SK-N-SH (cell line): Measurements from ENCODE around the gene MRPS23. TPM values are rescaled to one million over a fixed set of nuclear protein-coding genes. Genes with fewer than 3 reads are reported as not detected.

ENCODE experiments used
- CTCF ChIA-PET: fragments of 300-600, 350-600 bp; formaldehyde crosslinking; extraction: SDS; loops from one replicate; lab custom pipeline; 2021; lab: Yijun Ruan, JAX
- POLR2A ChIA-PET: fragments of 350-600 bp; sonication (Branson Sonifier 250); formaldehyde crosslinking; extraction: SDS; loops from one replicate; lab custom pipeline; 2020; ENCODE audit warnings: antibody characterized with exemption, inconsistent platforms; lab: Yijun Ruan, JAX
- DNase-seq: peaks from one replicate; pipeline ENCODE4 v3.0.0; 2012
- H2AFZ ChIP-seq: fragments of 200-600 bp; sonication (generic); 2 replicates; pipeline ENCODE4 v1.8.1; 2016; ENCODE audit warnings: antibody characterized with exemption, mild to moderate bottlenecking, low read depth
- H3F3A ChIP-seq: fragments of 200-600 bp; sonication (generic); replicated peaks from 2 replicates; pipeline ENCODE3; 2016; ENCODE audit warnings: antibody characterized with exemption, mild to moderate bottlenecking; ENCODE audit not compliant: insufficient read depth
- H3K27ac ChIP-seq, 2 experiments: fragments of 200-500 bp in 1 of 2; fragments of 200-600 bp in 1 of 2; sonication (Bioruptor generic) in 1 of 2; sonication (generic), shearing (Covaris generic) in 1 of 2; 2 replicates each; pipeline versions ENCODE4 v1.5.1 to v1.6.1; 2014 to 2016; ENCODE audit warnings: low read depth in 2 of 2, inconsistent platforms in 1 of 2, low read length in 1 of 2, mild to moderate bottlenecking in 1 of 2, mixed read lengths in 1 of 2
- H3K27me3 ChIP-seq: fragments of 200-600 bp; sonication (generic), shearing (Covaris generic); 2 replicates; pipeline ENCODE4 v1.6.1; 2016; ENCODE audit warnings: mixed run types; ENCODE audit not compliant: insufficient read depth
- H3K36me3 ChIP-seq, 2 experiments: fragments of 200-500 bp in 1 of 2; fragments of 200-600 bp in 1 of 2; sonication (Bioruptor generic) in 1 of 2; sonication (generic) in 1 of 2; replicated peaks in 1 of 2; 2 replicates each; pipeline versions ENCODE3 to v1.5.1; 2014 to 2016; ENCODE audit warnings: low read length in 1 of 2, mild to moderate bottlenecking in 1 of 2; ENCODE audit not compliant: insufficient read depth in 2 of 2, control insufficient read depth in 1 of 2
- H3K4me1 ChIP-seq, 2 experiments: fragments of 200-500 bp in 1 of 2; fragments of 200-600 bp in 1 of 2; sonication (Bioruptor generic) in 1 of 2; sonication (generic), shearing (Covaris generic) in 1 of 2; 2 replicates each; pipeline versions ENCODE4 v1.5.1 to v1.6.1; 2014 to 2016; ENCODE audit warnings: low read depth in 1 of 2, low read length in 1 of 2, mixed run types in 1 of 2; ENCODE audit not compliant: insufficient read depth in 2 of 2, control insufficient read depth in 1 of 2
- H3K4me2 ChIP-seq: fragments of 200-600 bp; sonication (generic), shearing (Covaris generic); 2 replicates; pipeline ENCODE4 v1.6.1; 2017; ENCODE audit warnings: mixed run types
- H3K4me3 ChIP-seq, 2 experiments: fragments of 200-500 bp in 1 of 2; fragments of 200-600 bp in 1 of 2; sonication (Bioruptor generic) in 1 of 2; sonication (generic), shearing (Covaris generic) in 1 of 2; 2 replicates each; pipeline versions ENCODE4 v1.5.1 to v1.8.1; 2014 to 2016; ENCODE audit warnings: low read depth in 2 of 2, inconsistent platforms in 1 of 2, low read length in 1 of 2, mild to moderate bottlenecking in 1 of 2, mixed read lengths in 1 of 2, moderate library complexity in 1 of 2
- H3K79me2 ChIP-seq: fragments of 200-600 bp; sonication (generic); 2 replicates; pipeline ENCODE4 v1.8.1; 2017; ENCODE audit warnings: mild to moderate bottlenecking; ENCODE audit not compliant: insufficient read depth
- H3K9ac ChIP-seq: fragments of 200-600 bp; sonication (generic); 2 replicates; pipeline ENCODE4 v1.6.1; 2017; ENCODE audit warnings: mixed run types
- H3K9me2 ChIP-seq: fragments of 200-600 bp; sonication (generic); 2 replicates; pipeline ENCODE4 v1.6.1; 2017; ENCODE audit warnings: mixed run types
- H3K9me3 ChIP-seq: fragments of 200-600 bp; sonication (generic); 2 replicates; pipeline ENCODE4 v1.6.1; 2017; ENCODE audit warnings: mixed run types, mild to moderate bottlenecking, moderate library complexity
- H4K20me1 ChIP-seq: fragments of 200-600 bp; sonication (generic); 2 replicates; pipeline ENCODE4 v1.6.1; 2017; ENCODE audit warnings: mild to moderate bottlenecking, mixed run types; ENCODE audit not compliant: insufficient read depth
- CHD2 ChIP-seq: fragments of 150-350 bp; IDR thresholded peaks from 2 replicates; pipeline ENCODE4 v1.6.1; 2018; ENCODE audit warnings: low read length; ENCODE audit not compliant: partially characterized antibody
- ELF1 ChIP-seq: IDR thresholded peaks from 2 replicates; pipeline ENCODE4 v1.4.0; 2012
- EP300 ChIP-seq, 2 experiments: IDR thresholded peaks; 2 replicates each; pipeline versions ENCODE4 v1.4.0 to v1.6.1; 2012; ENCODE audit warnings: borderline replicate concordance in 1 of 2, low read depth in 1 of 2, low read length in 1 of 2
- FOSL2 ChIP-seq: IDR thresholded peaks from 2 replicates; pipeline ENCODE4 v1.4.0; 2012; ENCODE audit warnings: low read depth, mild to moderate bottlenecking, moderate library complexity, borderline replicate concordance
- FOXJ3 ChIP-seq: sonication (generic); formaldehyde crosslinking; IDR thresholded peaks from 2 replicates; pipeline ENCODE4 v1.5.1; 2020; ENCODE audit warnings: mild to moderate bottlenecking, missing genetic modification reagents
- GABPA ChIP-seq: IDR thresholded peaks from 2 replicates; pipeline ENCODE4 v1.4.0; 2012; ENCODE audit warnings: low read depth, mild to moderate bottlenecking
- GATA2 ChIP-seq: sonication (generic); formaldehyde crosslinking; IDR thresholded peaks from 2 replicates; pipeline ENCODE4 v1.5.0; 2020; ENCODE audit warnings: mild to moderate bottlenecking, missing genetic modification reagents
- JUND ChIP-seq: IDR thresholded peaks from 2 replicates; pipeline ENCODE4 v1.4.0; 2012
- MEF2A ChIP-seq: IDR thresholded peaks from 2 replicates; pipeline ENCODE4 v1.4.0; 2012; ENCODE audit warnings: low read depth, borderline replicate concordance
- MXI1 ChIP-seq: IDR thresholded peaks from 2 replicates; pipeline ENCODE4 v1.6.1; 2012; ENCODE audit warnings: mild to moderate bottlenecking, low read depth, low read length, improper control_type of control experiment
- POLR2AphosphoS5 ChIP-seq: IDR thresholded peaks from 2 replicates; pipeline ENCODE4 v1.6.1; 2012; ENCODE audit warnings: low read depth, low read length
- RAD21 ChIP-seq: IDR thresholded peaks from 2 replicates; pipeline ENCODE4 v1.6.1; 2012; ENCODE audit warnings: mild to moderate bottlenecking, low read length
- RCOR1 ChIP-seq: fragments of 150-350 bp; IDR thresholded peaks from 2 replicates; pipeline ENCODE4 v1.6.1; 2017; ENCODE audit warnings: antibody characterized with exemption, low read length
- RFX5 ChIP-seq: IDR thresholded peaks from 2 replicates; pipeline ENCODE4 v1.6.1; 2012; ENCODE audit warnings: mild to moderate bottlenecking, improper control_type of control experiment, low read length
- SIN3A ChIP-seq: IDR thresholded peaks from 2 replicates; pipeline ENCODE4 v1.6.1; 2012; ENCODE audit warnings: low read depth, mild to moderate bottlenecking, low read length, moderate library complexity, borderline replicate concordance
- SMC3 ChIP-seq: IDR thresholded peaks from 2 replicates; pipeline ENCODE4 v1.6.1; 2012; ENCODE audit warnings: low read depth, low read length, improper control_type of control experiment
- TCF12 ChIP-seq: IDR thresholded peaks from 2 replicates; pipeline ENCODE4 v1.4.0; 2012
- TEAD4 ChIP-seq: IDR thresholded peaks from 2 replicates; pipeline ENCODE4 v1.4.0; 2012; ENCODE audit warnings: mild to moderate bottlenecking, borderline replicate concordance; ENCODE audit not compliant: insufficient read depth
- USF1 ChIP-seq: IDR thresholded peaks from 2 replicates; pipeline ENCODE4 v1.4.0; 2012; ENCODE audit warnings: low read depth, borderline replicate concordance
- YY1 ChIP-seq: IDR thresholded peaks from 2 replicates; pipeline ENCODE4 v1.4.0; 2012; ENCODE audit warnings: low read depth, mild to moderate bottlenecking
- ZBTB33 ChIP-seq: IDR thresholded peaks from 2 replicates; pipeline ENCODE4 v1.4.0; 2012; ENCODE audit warnings: low read depth, borderline replicate concordance
- WGBS: methylation state at CpG from one replicate; pipeline ENCODE4 v1.1.6; 2017; ENCODE audit warnings: low lambda C conversion rate; 5-methylcytosine and 5-hydroxymethylcytosine counted together
- polyA plus RNA-seq, 3 experiments: library from polyadenylated mRNA; depleted of rRNA; stranded (reverse); fragments of >200 nt; gene quantifications; 2 replicates each; pipeline ENCODE4 v1.2.3, GENCODE V29; 2012
- TF ChIP-seq, protein P1 (sequence below): fragments of 150-350 bp; IDR thresholded peaks from 2 replicates; pipeline ENCODE4 v1.6.1; 2017; ENCODE audit warnings: antibody characterized with exemption, low read length, low read depth, borderline replicate concordance

Gene MRPS23
- polyA plus RNA-seq, 1 of the 3 experiments (the other 2 are of a cell fraction), result 105 TPM

DNA sequence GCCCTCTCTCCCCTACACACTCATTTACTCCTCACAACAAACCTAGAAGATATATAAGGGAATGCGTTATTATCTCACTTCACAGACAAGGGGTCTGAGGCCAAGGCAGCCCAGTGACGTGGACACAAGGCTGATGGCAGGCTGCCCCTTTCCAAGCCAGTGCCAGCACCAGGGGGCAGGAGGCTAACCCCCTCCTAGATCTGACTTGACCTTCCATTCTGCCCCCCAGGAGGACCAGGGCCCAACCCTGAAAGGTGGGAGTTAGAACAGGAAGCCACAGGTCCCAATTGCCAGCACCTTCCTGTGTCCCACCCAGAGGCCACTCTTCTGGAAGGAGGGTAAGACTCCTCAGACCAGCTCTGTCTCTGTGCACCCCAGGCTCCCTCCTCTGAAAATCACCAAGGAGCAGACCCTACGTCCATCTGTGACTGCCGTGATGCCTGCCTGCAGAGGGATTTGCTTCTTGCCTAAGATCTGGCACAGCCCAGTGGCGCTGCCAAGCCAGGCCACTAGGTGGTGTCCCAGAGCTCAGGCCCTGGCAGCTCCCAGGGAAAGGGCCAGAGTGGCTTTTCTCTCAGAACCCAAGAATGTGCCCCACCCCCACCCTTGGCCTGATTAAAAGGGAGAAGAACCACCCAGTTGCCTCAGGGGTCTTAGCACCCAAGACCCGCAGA lies 42.4 kb upstream of the MRPS23 start (continued):
- 0 out of 2 replicates have a peak, but pooled peaks have one; percentile 11 for TF ChIP-seq ZBTB33
- no peak for TF ChIP-seq MEF2A
- TF ChIP-seq EP300 (IDR thresholded peaks at IDR 0.05; ENCODE audit: borderline replicate concordance in 1 of 2, low read depth in 1 of 2, low read length in 1 of 2), result no peak
- no peak for TF ChIP-seq JUND
- TF ChIP-seq POLR2AphosphoS5, result 0 out of 2 replicates have a peak, but pooled peaks have one; percentile 3
- no peak for TF ChIP-seq RFX5
- 0 out of 2 replicates have a peak, but pooled peaks have one; percentile 32 for TF ChIP-seq SIN3A
- no peak for TF ChIP-seq ELF1
- TF ChIP-seq RCOR1, result peak; percentile 32; the same call in 1 of the 2 replicates
- TF ChIP-seq SMC3, result peak; percentile 95
- no peak for TF ChIP-seq YY1
- peak; percentile 91 for TF ChIP-seq RAD21
- TF ChIP-seq GATA2, result no peak
- no peak for TF ChIP-seq FOSL2
- TF ChIP-seq, protein P1, sequence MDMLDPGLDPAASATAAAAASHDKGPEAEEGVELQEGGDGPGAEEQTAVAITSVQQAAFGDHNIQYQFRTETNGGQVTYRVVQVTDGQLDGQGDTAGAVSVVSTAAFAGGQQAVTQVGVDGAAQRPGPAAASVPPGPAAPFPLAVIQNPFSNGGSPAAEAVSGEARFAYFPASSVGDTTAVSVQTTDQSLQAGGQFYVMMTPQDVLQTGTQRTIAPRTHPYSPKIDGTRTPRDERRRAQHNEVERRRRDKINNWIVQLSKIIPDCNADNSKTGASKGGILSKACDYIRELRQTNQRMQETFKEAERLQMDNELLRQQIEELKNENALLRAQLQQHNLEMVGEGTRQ, result peak; percentile 45; the same call in 1 of the 2 replicates
- TF ChIP-seq USF1, result no peak
- TF ChIP-seq TCF12, result no peak
- no peak for TF ChIP-seq FOXJ3 (CRISPR knock-in tag)
- peak; percentile 84 for TF ChIP-seq CHD2

DNA sequence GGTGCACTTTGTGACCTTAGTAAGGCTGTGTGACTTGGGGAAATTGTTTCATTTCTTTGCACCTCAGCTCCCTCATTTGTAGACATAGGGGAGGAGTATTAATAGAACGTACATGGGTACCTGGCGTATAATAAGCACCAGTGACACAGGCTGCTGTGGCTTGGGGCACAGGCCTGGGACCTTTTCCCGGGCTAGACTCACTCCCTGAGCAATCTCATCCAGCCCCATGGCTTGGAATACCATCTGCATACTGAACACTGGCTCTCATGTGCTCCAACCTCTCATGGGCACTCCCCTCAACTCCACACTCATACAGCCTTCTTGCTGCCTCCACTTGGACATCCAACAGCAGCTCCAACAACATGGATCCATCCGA lies 41.0 kb upstream of the MRPS23 start:
- no peaks in the 10 kb centered on the region for H3K9me2 ChIP-seq
- no peaks in the 10 kb centered on the region for H3K27me3 ChIP-seq
- no peaks in the 10 kb centered on the region for H4K20me1 ChIP-seq
- H3K27ac ChIP-seq, result peak overlapping the region; percentile 82 to 96
- TF ChIP-seq USF1 (no peak), MXI1 (no peak), RCOR1 (no peak), TEAD4 (no peak), GABPA (0 out of 2 replicates have a peak, but pooled peaks have one; percentile 0), YY1 (no peak)
- peaks cover 53% of the 10 kb centered on the region for H3F3A ChIP-seq
- no peak overlapping the region for H3K4me3 ChIP-seq
- POLR2A ChIA-PET, result interaction anchor here (0.6 to 2.8 kb wide), 2 partner anchors 9 to 41 kb away, joined by 4 to 7 read pairs; no protein-coding TSS in a partner anchor
- CTCF ChIA-PET, result interaction anchor here (0.7 to 8.6 kb wide), 25 partner anchors 10 to 760 kb away, joined by 3 to 162 read pairs (median 5); partner anchors contain the start of gene CUEDC1
- no peak overlapping the region for H2AFZ ChIP-seq
- DNase-seq, result no peak
- 71% methylated on average over 4 of the region's 4 CpGs for WGBS
- H3K9me3 ChIP-seq, result no peaks in the 10 kb centered on the region
- peaks cover 32 to 60% of the 10 kb centered on the region in 2 experiments for H3K4me1 ChIP-seq
- peak overlapping the region; percentile 40; the same call in 1 of the 2 replicates for H3K9ac ChIP-seq
- no peaks in the 10 kb centered on the region for H3K36me3 ChIP-seq
- H3K79me2 ChIP-seq, result peaks cover 81% of the 10 kb centered on the region
- H3K4me2 ChIP-seq, result peak overlapping the region; percentile 58
